Astrocyte of the spinal cord (primary cell): ENCODE measurements around the gene TET1.
A peak's percentile ranks its signal among the peaks of the same experiment; 100 is the strongest.

ENCODE experiments used
- DNase-seq: peaks from one replicate; pipeline ENCODE4 v3.0.0; 2011; ENCODE audit warnings: low read depth, low spot score
- H3K4me3 ChIP-seq: 2 replicates; pipeline ENCODE4 v1.5.1; 2011; ENCODE audit warnings: low read depth, mild to moderate bottlenecking, low read length, moderate library complexity
- CTCF ChIP-seq: IDR thresholded peaks from 2 replicates; pipeline ENCODE4 v1.5.1; 2012; ENCODE audit warnings: low read depth, mild to moderate bottlenecking, low read length, inconsistent platforms
- in situ Hi-C: cut with HindIII; loops from 2 replicates; pipeline ENCODE4 v1.10.0; 2017; ENCODE audit warnings: low sequenced_read_pairs

TET1 gene

GRCh38 chr10:68666280-68666760 is 106.2 kb downstream of the TET1 start:
- in situ Hi-C loops, result no loop called here
- no peak for TF ChIP-seq CTCF
- DNase-seq, result peak; percentile 91
- no peak overlapping the region for H3K4me3 ChIP-seq

DNA sequence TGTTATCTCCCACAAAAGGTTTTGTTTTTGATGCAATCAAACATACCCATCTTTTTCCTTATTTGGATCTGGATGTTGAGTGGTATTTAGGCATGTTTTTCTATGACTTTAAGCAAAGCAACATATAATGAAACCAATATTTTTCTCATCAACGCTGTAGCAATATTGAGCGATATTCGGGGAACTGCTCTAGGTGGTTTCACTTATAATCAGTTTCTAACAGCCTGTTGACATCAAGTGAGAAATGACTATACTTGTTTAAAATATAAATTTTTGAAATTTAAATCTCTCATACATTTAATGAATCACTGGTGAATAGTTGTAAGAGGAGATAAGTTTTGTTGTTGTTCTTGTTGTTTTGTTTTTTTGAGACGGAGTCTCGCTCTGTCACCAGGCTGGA is 108.1 kb downstream of the TET1 start:
- no peak for DNase-seq
- TF ChIP-seq CTCF, result no peak
- H3K4me3 ChIP-seq, result no peak overlapping the region
- in situ Hi-C loops, result no loop called here

GRCh38 chr10:68668972-68669371 is 108.8 kb downstream of the TET1 start:
- no peak for TF ChIP-seq CTCF
- in situ Hi-C loops, result no loop called here
- DNase-seq, result no peak
- no peak overlapping the region for H3K4me3 ChIP-seq

DNA sequence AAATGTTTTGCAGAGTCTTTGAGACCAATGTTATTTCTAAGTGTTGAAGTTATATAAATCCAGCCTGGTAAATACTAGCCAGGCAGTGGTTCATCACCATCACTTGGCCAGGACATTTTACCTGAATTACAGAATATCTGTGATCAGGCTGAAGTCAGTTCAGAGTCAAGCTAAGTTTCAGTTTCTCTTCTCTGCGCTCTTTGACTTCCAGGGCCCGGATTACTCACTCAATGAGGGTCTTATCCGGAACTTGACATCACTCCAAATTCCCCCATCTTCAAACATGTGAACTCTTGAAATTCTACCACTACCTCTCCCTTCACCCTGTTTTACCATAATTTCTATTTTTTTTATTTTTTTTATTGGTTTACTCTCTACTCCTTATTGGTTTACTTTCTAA is 124.3 kb downstream of the TET1 start:
- no peak overlapping the region for H3K4me3 ChIP-seq
- TF ChIP-seq CTCF, result no peak
- no peak for DNase-seq
- in situ Hi-C loops, result no loop called here

DNA sequence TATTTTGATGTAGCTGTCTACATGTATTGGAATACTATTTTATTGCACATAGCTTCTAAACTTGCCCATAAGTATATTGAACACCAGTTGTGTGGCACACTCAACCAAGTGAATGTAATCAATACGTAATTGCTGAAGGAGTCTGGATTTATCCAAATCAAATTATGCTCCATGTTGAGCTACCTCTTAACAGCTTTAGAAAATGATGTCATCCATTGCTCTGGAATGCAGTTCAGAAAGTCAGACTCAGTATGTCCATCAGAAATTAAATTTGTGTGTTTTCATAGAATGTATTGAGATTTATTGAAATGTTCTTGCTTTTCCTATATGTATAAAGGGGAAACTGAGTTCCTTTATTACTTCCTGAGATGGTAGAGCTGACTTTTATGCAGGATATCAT is 135.9 kb downstream of the TET1 start:
- no peak for DNase-seq
- in situ Hi-C loops, result no loop called here
- H3K4me3 ChIP-seq, result no peak overlapping the region
- TF ChIP-seq CTCF, result no peak

DNA sequence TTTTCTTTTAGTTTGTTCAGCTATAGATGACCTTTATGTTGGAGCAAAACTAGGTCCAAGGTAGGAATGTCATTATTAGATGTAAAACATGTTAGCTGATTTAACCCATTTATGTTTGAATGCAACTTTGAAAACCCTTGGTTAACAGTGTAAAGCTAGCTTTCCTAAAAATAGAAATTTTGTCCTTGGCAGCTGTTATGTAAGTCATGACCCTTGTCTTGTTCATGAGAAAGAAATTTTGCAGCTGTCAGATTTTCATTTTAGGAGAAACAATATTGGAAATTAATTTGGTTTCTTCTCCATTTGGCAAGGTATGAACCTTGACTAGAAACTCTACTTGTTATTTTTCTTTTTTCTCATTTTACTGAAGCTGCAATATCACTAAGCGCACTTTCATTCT is 137.0 kb downstream of the TET1 start:
- in situ Hi-C loops, result no loop called here
- no peak overlapping the region for H3K4me3 ChIP-seq
- DNase-seq, result no peak
- TF ChIP-seq CTCF, result no peak

- no peak for TF ChIP-seq CTCF
- DNase-seq, result no peak
- in situ Hi-C loops, result no loop called here
- no peak overlapping the region for H3K4me3 ChIP-seq
Observed at GRCh38 chr10:68700197-68700596, 140.1 kb downstream of the TET1 start.
